Measurements from ENCODE around the gene SLC15A4. TPM values are rescaled to one million over a fixed set of nuclear protein-coding genes. Genes with fewer than 3 reads are reported as not detected.

Gene SLC15A4
- polyA plus RNA-seq, 3 donors = 27.5 to 30.9 (median 30.1) TPM

DNA sequence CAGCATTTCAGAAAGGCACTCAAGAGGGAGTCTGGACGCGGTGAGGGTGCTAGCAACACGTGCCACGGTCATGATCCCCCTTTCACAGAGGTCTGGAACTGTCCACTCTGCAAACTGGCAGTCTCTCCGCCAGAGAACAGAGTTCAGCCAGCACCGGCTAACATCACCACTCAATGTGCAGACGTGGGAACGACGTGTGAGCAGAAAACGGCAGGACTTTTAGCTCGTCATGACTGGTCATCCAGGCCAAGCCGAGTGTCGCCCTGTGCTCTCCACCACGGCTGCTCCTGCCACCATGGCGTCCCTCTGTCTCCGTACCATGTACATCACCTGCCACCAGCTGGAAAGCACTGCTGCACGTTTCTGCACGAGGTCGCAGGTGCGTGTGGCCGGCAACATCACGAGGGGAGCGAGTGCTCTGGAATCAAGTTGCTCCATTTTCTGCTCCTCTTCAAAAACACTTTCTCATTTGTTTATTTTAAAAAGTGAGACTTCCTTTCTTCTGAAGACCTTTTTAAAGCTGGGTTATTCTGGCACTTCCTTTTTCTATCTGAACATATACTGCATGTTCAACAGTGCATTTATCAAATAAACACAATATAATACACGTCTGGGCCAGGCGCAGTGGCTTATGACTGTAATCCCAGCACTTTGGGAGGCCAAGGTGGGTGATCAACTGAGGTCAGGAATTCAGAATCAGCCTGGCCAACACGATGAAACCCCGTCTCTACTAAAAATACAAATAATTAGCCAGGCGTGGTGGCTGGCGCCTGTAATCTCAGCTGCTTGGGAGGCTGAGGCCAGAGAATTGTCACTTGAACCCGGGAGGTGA lies 28.0 kb downstream of the SLC15A4 start:
- no peak for DNase-seq (ENCODE audit: low read depth in 3 of 3, low spot score in 2 of 3)

DNA sequence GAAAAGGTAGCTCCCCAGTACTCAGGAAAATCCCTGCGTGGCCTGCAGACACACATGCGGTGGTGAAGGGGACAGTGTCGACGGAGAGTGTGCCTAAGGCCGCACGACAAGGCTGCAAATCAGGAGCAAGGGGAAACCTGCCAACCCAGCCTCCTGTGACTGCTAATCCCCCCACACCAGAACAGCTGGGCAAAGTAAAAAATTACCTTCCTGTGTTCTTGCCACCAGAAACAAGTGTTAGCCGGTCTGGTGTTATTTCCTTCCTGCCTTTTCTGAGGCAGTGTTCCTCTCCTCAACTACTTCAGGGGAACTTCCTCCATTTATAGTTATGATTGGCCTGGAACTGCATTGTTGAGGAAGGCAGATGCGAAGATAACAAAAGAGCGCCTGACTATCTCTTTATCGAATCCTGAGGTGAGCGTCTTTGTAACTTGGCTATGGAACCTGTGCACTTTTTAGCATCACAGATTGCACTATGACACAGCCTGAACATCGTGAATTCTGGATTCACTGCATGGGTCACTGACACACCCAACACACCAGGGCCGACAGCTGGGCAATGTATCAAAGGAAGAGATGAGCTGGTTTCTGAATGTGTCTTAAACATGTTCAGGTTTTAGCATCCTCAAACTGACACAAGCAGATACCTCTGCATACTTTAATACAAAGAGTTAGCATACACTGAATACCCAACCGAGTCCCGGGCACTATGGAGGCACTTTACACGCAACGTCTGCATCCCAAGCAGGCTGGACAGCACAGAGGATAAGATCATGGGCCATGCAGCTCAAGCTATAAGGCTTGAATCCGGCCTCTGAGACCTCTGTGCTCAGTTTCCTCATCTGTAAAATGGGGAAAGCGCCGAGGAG lies 28.9 kb downstream of the SLC15A4 start:
- no peak for DNase-seq (ENCODE audit: low read depth in 3 of 3, low spot score in 2 of 3)

DNA sequence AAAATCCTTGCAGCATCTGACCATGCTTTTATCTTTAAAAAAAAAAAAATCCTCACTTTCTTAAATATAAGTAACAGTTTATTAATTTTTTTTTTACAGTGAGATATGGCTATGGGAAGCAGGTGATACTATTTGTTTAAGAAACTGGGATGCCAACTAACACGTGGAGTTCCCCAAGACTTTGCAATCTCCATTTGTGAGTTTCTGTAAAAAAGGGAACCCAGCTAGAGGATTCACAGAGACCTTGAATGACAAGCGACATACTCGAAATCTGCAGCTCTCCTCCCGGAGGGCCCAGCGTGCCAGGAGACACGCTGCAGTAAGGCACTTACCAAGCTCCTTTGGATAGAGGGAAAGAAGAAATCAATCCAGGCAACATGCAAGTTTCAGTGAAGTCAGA lies 30.1 kb downstream of the SLC15A4 start:
- DNase-seq (ENCODE audit: low read depth in 3 of 3, low spot score in 2 of 3) = no peak

GRCh38 chr12:128792881-128793280 lies 30.9 kb downstream of the SLC15A4 start:
- DNase-seq (ENCODE audit: low read depth in 3 of 3, low spot score in 2 of 3) = no peak

DNA sequence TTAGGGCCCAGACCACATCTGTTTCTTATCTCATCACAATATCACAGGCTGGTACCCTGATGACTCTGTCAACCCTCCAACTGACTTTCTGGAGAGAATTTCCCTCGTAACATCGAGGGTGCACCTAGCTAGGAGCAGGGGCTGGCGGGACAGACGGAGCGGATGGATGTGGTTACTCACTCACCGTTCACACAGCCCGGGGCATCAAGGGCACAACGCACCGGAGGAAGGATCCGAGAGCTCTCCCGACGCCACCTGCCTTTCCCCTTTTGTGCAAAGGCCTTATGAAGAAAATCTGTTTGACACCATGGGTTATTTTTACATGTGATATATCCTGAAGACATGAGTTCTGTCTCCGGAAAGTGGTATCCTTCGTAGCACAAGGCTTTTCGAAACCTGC lies 31.4 kb downstream of the SLC15A4 start:
- no peak for DNase-seq (ENCODE audit: low read depth in 3 of 3, low spot score in 2 of 3)

DNA sequence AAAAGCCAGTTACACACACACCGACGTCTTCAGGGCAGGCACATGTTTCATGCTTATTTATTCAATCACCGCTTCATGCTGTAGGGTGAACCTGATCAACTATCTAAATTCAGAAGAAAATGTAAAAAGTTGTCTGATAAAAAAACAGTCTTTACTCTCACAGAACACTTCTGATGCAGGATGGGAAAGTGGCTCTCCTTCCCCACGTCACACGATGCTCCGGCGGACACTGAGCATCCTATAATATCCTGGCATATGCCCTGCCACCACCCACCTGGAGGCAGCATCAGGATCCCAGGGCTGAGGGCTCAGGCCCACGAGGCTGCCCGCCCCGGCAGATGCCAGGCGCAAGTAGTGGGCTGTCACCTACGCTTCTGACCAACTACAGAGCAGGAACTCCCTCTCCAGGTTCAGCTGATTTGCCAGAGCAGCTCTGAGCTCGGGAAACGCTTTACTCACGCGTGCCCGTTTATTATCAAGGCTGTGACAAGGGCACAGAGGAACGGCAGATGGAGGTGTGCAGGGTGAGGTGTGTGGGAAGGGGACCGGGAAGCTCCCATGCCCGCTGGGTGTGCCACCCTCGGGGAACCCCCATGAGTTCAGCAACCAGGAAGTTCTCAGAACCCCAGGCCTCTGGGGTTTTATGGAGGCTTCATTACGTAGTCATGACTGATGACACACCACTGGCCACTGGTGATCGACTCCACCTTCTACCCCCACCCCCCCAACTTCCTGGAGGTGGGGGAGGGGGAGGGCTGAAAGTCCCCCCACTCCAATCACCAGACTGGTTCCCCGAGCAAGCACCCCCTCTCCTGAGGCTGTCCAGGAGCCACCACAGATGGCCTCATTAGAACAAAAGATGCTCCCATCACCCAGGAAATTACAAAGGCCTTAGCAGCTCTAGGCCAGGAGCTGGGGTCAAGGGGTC lies 32.1 kb downstream of the SLC15A4 start:
- no peak for DNase-seq (ENCODE audit: low read depth in 3 of 3, low spot score in 2 of 3)

- DNase-seq (ENCODE audit: low read depth in 3 of 3, low spot score in 2 of 3) = no peak
These were observed 32.9 kb downstream of the SLC15A4 start for GRCh38 chr12:128790653-128791373.

- DNase-seq (ENCODE audit: low read depth in 3 of 3, low spot score in 2 of 3) = no peak
These were observed 33.5 kb downstream of the SLC15A4 start for GRCh38 chr12:128790221-128790620.

DNA sequence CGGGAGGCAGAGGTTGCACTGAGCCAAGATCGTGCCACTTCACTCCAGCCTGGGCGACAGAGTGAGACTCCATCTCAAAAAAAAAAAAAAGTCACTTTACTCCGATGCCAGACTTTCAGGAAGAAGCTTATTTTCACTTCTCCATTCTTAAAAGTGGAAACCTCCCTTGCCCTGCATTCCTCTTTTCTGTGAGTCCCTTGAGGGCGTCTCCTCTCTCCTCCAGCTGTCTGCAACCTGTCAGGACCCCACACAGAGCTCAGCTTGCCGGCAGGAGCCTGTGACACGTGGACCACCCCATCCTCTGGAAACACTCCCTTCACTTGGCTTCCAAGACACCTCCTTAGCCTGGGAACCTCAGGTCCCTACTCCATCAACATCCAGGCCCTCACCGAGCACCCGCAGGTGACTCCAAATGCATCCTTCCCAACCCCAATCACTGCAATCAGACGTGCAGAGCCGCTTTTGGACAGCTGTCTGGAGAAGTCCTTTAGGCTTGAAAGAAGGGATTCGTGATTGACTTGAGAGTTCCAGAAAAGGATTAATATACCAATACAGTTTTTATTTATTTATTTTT lies 34.3 kb downstream of the SLC15A4 start:
- DNase-seq (ENCODE audit: low read depth in 3 of 3, low spot score in 2 of 3) = no peak

- DNase-seq (ENCODE audit: low read depth in 3 of 3, low spot score in 2 of 3) = no peak
These were observed 35.9 kb downstream of the SLC15A4 start for GRCh38 chr12:128787827-128788226.

- DNase-seq (ENCODE audit: low read depth in 3 of 3, low spot score in 2 of 3) = no peak
These were observed 36.9 kb downstream of the SLC15A4 start for GRCh38 chr12:128786741-128787391.

DNA sequence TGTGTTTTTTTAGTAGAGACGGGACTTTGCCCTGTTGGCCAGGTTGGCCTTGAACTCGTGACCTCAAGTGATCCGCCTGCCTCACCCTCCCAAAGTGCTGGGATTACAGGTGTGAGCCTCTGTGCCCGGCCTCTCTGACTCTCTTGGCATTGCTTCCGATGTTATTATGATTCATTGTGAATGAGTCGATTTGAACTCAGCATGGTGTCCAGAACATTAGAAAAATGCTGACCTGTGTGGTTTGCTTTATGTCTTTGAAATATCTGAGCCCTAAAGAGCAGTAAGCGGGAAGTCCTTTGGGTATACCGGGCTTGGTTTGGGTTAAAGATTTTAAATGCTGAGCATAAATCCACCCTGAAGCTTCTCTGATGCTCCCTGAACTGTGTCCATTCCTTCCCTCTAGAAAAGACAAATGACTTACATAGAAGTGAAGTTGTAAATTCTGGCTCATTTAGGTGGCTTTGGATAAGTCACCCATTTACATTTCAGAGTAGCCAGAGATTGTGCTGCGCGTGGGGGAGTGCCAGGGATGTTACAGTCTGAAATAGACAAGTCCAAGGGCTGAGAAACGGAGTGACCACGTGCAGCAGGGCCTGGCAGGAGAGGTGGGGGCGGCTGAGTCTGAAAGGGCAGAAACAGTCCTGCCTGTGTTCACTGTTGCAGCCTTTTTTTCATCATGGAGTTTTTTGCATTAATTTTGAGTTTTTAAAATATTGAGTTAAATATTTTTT lies 39.6 kb downstream of the SLC15A4 start:
- no peak for DNase-seq (ENCODE audit: low read depth in 3 of 3, low spot score in 2 of 3)

DNA sequence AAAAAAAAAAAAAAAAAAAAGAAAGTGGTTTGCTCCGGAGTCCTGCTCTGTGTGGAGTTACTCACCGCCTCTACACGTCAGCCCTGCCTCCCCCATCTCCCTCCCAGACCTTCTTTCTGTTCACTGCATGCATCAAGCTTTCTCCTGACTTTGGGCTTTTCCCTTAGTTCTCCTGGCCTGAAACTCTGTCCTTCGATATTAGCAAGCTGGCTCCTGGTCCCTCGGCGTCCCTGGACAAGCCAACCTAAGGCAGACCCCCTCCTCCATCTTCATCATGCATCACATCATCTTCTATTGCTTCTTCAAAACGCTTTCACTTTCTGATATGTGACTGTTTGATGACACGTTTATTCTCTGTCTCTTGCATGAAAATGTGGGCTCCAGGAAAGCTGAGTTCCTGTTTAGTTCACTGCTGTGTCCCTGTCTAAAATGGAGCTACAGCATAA lies 40.6 kb downstream of the SLC15A4 start:
- no peak for DNase-seq (ENCODE audit: low read depth in 3 of 3, low spot score in 2 of 3)

DNA sequence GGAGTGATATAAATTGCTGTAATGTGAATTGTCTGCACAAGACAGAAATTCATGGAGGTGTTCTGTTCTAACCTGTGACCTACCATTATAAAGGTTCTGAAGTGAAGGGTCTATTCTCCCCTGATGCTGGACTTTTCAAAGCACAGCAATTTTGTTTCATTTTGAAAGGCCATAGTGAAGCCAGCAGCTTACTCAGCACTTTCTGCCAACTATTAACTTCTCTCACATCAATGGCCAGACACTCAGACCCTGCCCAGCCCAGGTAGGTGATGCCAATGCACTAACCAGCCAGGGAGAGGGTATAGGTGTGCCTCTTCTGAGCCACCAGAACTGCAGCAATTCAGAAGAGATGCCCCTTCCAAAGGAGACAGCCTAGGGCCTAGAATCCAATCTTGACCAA lies 43.9 kb downstream of the SLC15A4 start:
- no peak for DNase-seq (ENCODE audit: low read depth in 3 of 3, low spot score in 2 of 3)

DNA sequence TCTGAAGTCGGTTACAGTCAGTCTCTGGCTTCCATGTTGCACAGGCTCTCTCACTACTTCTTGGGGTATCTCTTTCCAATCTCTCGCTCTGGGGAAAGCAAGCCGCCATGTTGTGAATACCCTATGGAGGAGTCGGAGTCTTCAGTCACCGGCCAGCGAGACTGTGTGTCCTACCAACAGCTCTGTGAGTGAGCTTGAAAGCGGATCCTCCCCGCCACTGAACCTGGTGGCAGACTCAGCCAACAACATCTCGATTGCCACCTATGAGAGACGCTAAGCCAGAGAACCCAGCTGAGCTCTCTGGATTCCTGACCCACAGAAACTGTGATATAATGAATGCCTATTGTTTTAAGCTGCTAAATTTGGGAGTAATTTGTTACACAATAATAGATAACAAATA lies 51.5 kb downstream of the SLC15A4 start:
- no peak for DNase-seq (ENCODE audit: low read depth in 3 of 3, low spot score in 2 of 3)

DNA sequence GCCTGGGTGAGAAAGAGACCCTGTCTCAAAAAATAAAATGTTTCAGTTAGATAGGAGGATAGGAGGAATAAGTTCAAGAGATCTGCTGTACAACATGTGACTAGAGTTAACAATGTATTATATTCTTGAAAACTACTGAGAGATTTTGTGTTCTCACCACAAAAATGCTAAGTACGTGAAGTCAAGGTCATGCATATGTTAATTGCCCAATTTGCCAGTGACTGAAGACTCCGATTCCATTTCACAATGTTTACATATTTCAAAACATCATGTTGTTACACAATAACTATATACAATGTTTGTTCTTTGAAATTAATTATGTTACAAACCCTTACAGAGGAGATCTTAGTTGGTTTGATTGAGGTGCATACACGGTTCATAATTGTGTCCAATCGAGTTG lies 52.1 kb downstream of the SLC15A4 start:
- no peak for DNase-seq (ENCODE audit: low read depth in 3 of 3, low spot score in 2 of 3)

DNA sequence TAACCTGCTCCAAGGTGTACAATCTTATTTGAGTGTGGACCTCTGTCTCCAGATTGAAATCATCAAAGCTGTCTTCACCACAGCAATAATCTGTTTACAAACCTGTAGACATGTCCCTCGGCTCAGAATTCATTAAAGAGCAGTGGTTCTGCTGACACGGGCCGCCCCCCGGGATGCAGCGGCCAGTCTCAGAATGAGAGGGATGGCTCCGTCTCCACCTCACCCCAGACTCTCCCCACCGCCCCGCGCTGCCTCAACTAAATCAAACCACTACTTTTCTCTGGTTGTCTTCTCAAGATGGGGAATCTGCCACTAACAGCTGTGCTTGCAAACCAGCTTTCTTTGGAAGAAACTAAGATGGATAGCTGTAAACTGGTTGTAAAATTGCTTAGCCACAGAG lies 56.2 kb downstream of the SLC15A4 start:
- DNase-seq (ENCODE audit: low read depth in 3 of 3, low spot score in 2 of 3) = no peak

GRCh38 chr12:128766738-128767501 lies 56.8 kb downstream of the SLC15A4 start:
- no peak for DNase-seq (ENCODE audit: low read depth in 3 of 3, low spot score in 2 of 3)
